RWPE2 (cell line): ENCODE data around the gene PTH2.

ENCODE experiments used
- ATAC-seq: fragments of 200-7000 bp; cut with Tn5 transposase; 3 replicates; pipeline ENCODE4 v1.9.1; 2021; ENCODE audit warnings: low read depth
- DNase-seq: peaks from one replicate; pipeline ENCODE4 v3.0.0-alpha.2; 2020; ENCODE audit warnings: low spot score
- H3K27ac ChIP-seq: fragments of 450-650 bp; 2 replicates; pipeline ENCODE4 v1.5.1; 2017; ENCODE audit warnings: mild to moderate bottlenecking; ENCODE audit not compliant: poor library complexity, severe bottlenecking
- H3K27me3 ChIP-seq: fragments of 250-450 bp; sonication (Bioruptor Pico); 2 replicates; pipeline ENCODE4 v1.5.1; 2021; ENCODE audit warnings: mild to moderate bottlenecking, moderate library complexity; ENCODE audit not compliant: insufficient read depth, poor library complexity, severe bottlenecking
- H3K36me3 ChIP-seq: fragments of 250-450 bp; sonication (Bioruptor Pico); 2 replicates; pipeline ENCODE4 v1.5.1; 2020; ENCODE audit warnings: low read depth, mild to moderate bottlenecking, moderate library complexity
- H3K4me1 ChIP-seq: fragments of 250-450 bp; sonication (Bioruptor Pico); 2 replicates; pipeline ENCODE4 v1.5.1; 2021; ENCODE audit warnings: mild to moderate bottlenecking, moderate library complexity; ENCODE audit not compliant: insufficient read depth, poor library complexity, severe bottlenecking
- H3K4me3 ChIP-seq: fragments of 250-450 bp; sonication (Bioruptor Pico); 2 replicates; pipeline ENCODE4 v1.5.1; 2021; ENCODE audit warnings: mild to moderate bottlenecking, moderate library complexity; ENCODE audit not compliant: severe bottlenecking
- H3K9me3 ChIP-seq: fragments of 250-450 bp; sonication (Bioruptor Pico); 2 replicates; pipeline ENCODE4 v1.5.1; 2021; ENCODE audit warnings: mild to moderate bottlenecking, moderate library complexity; ENCODE audit not compliant: severe bottlenecking
- CTCF ChIP-seq: fragments of 450-650 bp; IDR thresholded peaks from one replicate; pipeline ENCODE4 v1.5.1; 2017; ENCODE audit warnings: mild to moderate bottlenecking, moderate library complexity; ENCODE audit not compliant: poor library complexity, severe bottlenecking

PTH2 gene

DNA sequence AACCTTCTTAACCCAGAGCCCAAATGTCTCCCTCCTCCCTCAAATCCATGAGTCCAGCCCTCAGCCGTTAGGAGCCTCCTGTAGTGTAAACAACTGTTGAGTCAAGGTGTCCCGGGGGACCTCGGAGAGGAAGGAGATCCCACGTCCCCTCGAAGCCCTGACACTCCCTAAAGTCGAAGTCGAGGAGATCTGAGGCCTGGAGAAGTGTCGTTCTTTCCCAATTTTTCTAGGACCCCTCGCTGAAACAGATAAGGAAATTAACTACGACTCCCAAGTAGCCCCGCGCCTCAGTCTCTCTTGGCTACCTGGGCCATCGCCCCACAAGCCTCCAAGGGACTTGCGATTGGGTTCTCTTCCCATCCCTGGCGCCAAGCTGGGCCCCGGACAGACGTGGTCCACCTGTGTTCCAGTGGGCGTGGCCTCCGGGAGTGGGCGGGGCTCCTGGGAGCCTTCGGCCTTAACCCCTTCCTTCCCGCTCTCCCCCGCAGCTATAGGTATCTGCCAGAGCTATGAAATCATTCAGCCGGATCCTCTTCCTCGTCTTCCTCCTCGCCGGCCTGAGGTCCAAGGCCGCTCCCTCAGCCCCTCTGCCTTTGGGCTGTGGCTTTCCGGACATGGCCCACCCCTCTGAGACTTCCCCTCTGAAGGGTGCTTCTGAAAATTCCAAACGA, 2.8 kb upstream of the PTH2 start:
- no peak for TF ChIP-seq CTCF
- ATAC-seq: peak; percentile 28; the same call in 2 of the 3 replicates
- no peak overlapping the region for H3K4me3 ChIP-seq
- H3K4me1 ChIP-seq: no peaks in the 10 kb centered on the region
- H3K27ac ChIP-seq: no peak overlapping the region
- peaks cover 92% of the 10 kb centered on the region for H3K27me3 ChIP-seq
- H3K9me3 ChIP-seq: no peaks in the 10 kb centered on the region
- no peak for DNase-seq
- no peaks in the 10 kb centered on the region for H3K36me3 ChIP-seq

- H3K27me3 ChIP-seq: peaks cover 94% of the 10 kb centered on the region
- no peaks in the 10 kb centered on the region for H3K36me3 ChIP-seq
- H3K9me3 ChIP-seq: no peaks in the 10 kb centered on the region
- no peak within 1 kb of the TSS for H3K4me3 ChIP-seq
- DNase-seq (no peak), ATAC-seq (no peak)
- TF ChIP-seq CTCF: no peak
- H3K4me1 ChIP-seq: no peaks in the 10 kb centered on the region
- no peak within 1 kb of the TSS for H3K27ac ChIP-seq
Measured at GRCh38 chr19:49425178-49425577, 1.9 kb upstream of the PTH2 start, which contains the start of gene GFY. Gene GFY (plus strand): TSS chr19:49425388. CDS start chr19:49426431, 1,043 bp downstream.

- no peak for DNase-seq
- no peak for ATAC-seq
- Histone ChIP-seq H3K36me3 (no peaks in the 10 kb centered on the region), H3K4me1 (no peaks in the 10 kb centered on the region), H3K27ac (no peak overlapping the region), H3K9me3 (no peaks in the 10 kb centered on the region), H3K4me3 (no peak overlapping the region), H3K27me3 (peaks cover 96% of the 10 kb centered on the region)
- no peak for TF ChIP-seq CTCF
Measured at GRCh38 chr19:49423985-49424303, 703 bp upstream of the PTH2 start.

GRCh38 chr19:49422407-49423070, 702 bp downstream of the PTH2 start:
- no peak for DNase-seq

More at GRCh38 chr19:49422407-49423070, 702 bp downstream of the PTH2 start:
- peak; percentile 25 for TF ChIP-seq CTCF
- Histone ChIP-seq H3K36me3 (no peaks in the 10 kb centered on the region), H3K4me3 (no peak overlapping the region), H3K4me1 (no peaks in the 10 kb centered on the region), H3K27ac (no peak overlapping the region), H3K27me3 (peaks cover 94% of the 10 kb centered on the region), H3K9me3 (no peaks in the 10 kb centered on the region)
- no peak for ATAC-seq
